Measurements from ENCODE around the gene CDC42SE1. TPM values are rescaled to one million over a fixed set of nuclear protein-coding genes. Genes with fewer than 3 reads are reported as not detected.

CDC42SE1 gene
- 46.2 and 69.2 TPM in 2 replicates for total RNA-seq

GRCh38 chr1:151059109-151060006 is at the start of gene CDC42SE1:
Gene CDC42SE1, minus strand, starts transcription at chr1:151059622. Its CDS starts 3,892 bp downstream, at chr1:151055730.

GRCh38 chr1:151070474-151071276 is 11.3 kb upstream of the CDC42SE1 start, which contains the start of gene GABPB2:
Gene GABPB2, plus strand, starts transcription at chr1:151070761. Its CDS starts 17,429 bp downstream, at chr1:151088190.

DNA sequence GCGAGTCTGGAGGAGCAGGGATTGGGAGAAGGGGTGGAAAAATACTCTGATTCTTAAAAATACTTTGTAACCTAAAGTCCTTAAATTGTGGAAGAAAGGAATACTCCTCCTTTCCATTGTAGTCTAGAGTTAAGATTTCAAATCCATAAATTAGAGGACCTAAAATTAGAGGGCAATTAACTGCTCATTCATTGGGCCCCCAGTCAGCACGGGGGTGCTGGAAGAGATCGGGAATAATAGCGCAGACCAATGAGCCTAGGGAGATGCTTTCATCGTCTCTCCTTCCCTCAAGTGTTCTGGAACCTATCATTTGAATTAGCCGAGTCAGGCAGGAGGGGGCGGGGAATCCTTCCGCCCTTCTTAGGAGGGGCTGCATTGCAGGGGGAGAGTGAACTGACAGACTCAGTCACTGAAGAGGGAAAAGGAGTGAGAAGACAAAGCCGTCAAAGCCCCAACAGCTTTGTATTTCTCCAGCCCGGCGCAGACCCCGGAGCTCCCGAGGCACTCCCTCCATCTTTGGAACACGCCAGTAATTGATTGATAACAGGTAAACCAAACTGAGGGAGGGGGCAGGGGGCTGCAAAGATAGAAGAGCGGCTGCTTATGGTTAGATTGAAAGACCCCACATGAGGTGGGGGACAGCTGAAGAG is 710 bp upstream of the CDC42SE1 start, which contains the start of gene MLLT11:
Gene MLLT11, plus strand, starts transcription at position 391 of the 650 bp plus-strand sequence. CDS start 6,828 bp downstream, outside the sequence.

DNA sequence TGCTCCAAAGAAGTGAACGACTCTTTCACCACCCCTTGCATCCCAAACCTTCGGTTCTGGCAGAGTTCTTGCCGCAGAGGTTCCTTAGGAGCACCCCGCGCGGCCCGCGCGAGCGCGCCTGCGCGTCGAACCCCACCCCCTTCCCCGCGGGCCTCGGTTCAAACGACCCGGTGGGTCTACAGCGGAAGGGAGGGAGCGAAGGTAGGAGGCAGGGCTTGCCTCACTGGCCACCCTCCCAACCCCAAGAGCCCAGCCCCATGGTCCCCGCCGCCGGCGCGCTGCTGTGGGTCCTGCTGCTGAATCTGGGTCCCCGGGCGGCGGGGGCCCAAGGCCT is 11.9 kb downstream of the CDC42SE1 start, which contains the start of gene C1orf56:
Gene C1orf56, plus strand, starts transcription at position 161 of the 334 bp plus-strand sequence. Its CDS starts 97 bp downstream, at position 258.

DNA sequence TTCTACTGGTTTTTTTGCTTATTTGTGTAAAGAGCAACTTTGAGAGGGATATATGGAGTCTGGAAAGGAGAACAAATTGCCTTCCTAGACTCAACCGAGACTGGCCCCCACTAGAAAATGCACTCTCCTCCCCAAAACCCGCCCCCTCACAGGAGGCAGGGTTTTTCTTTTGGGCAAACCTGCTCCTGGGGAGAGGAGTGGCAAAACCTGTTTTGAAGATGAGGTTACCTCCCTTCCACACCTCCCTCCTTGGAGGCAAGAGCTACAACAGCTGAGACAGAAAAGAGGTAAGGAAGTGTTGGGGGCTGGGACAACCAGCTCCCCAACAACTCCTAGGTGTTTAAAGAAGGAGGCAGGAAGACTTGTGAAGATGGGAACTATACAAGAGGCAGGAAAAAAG is 23.1 kb downstream of the CDC42SE1 start, which contains the start of gene BNIPL:
Gene BNIPL, plus strand, starts transcription at position 231 of the 400 bp plus-strand sequence. Its CDS starts 140 bp downstream, at position 371.

GRCh38 chr1:151008244-151009205 is 50.9 kb downstream of the CDC42SE1 start, which contains the start of gene PRUNE1:
Gene PRUNE1, plus strand, starts transcription at chr1:151008449. Its CDS starts 184 bp downstream, at chr1:151008633.

DNA sequence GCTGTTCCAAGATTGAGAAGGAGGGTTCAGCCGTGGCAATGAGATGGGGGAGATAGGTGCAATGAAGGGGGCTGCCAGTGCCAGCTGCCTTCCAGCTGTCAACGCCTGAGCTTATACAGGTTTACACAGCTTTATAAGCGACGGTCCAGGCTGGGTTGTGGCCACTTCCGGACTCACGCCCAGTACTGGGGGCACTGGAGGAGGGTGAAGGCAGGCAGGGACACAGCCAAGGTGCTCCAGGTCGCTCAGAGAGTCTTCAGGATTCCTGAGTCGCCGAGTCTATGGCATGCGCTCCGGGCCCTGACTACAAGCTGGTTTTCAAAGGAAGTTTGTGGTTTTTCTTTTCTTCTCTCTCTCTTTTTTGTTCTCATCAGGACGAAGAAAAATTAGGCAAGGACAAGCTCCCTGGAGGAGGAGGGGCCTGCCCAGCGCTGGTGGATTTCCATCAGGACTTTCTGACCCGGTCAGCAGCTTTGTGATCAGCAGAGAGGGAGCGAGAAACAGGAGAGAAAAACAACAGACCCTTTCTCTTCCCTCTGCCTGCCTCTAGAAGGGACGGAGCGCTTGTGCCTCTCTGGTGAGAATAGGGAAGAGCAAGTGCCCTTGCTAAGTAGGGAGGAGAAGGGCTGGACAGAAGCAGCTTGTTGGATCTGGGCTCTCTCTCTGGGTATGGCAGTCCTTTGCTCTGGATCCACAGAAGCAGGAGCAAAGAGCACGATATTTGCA is 52.9 kb downstream of the CDC42SE1 start, which contains the start of gene MINDY1:
Gene MINDY1, minus strand, starts transcription at position 576 of the 726 bp plus-strand sequence. CDS start 4,285 bp downstream, outside the sequence.

Other genes with a start within 250 kb of the CDC42SE1 start
- 28.2 and 37.5 TPM in 2 replicates for gene ARNT, start 183.0 kb downstream of the CDC42SE1 start, total RNA-seq
- gene CTXND2, start 172.5 kb downstream of the CDC42SE1 start, total RNA-seq, result not detected in 2 replicates
- gene SETDB1, start 133.3 kb downstream of the CDC42SE1 start, total RNA-seq, result 21.9 and 26.8 TPM in 2 replicates
- 108 and 150 TPM in 2 replicates for gene CERS2, start 84.8 kb downstream of the CDC42SE1 start, total RNA-seq
- gene ANXA9, start 77.3 kb downstream of the CDC42SE1 start, total RNA-seq, result not detected in 2 replicates
- gene MINDY1, start 52.7 kb downstream of the CDC42SE1 start, total RNA-seq, result 6.5 and 8.5 TPM in 2 replicates
- gene PRUNE1, start 51.2 kb downstream of the CDC42SE1 start, total RNA-seq, result 5.9 and 10.7 TPM in 2 replicates
- 0.28 and 0.38 TPM in 2 replicates for gene BNIPL, start 23.0 kb downstream of the CDC42SE1 start, total RNA-seq
- 1.5 and 1.7 TPM in 2 replicates for gene C1orf56, start 11.9 kb downstream of the CDC42SE1 start, total RNA-seq
- 5.9 and 6.3 TPM in 2 replicates for gene MLLT11, start 775 bp upstream of the CDC42SE1 start, total RNA-seq
- gene GABPB2, start 11.1 kb upstream of the CDC42SE1 start, total RNA-seq, result 21.3 and 21.7 TPM in 2 replicates
- gene SEMA6C, start 87.0 kb upstream of the CDC42SE1 start, total RNA-seq, result 1.1 and 1.3 TPM in 2 replicates
- gene TNFAIP8L2, start 97.0 kb upstream of the CDC42SE1 start, total RNA-seq, result not detected in 2 replicates
- gene LYSMD1, start 106.3 kb upstream of the CDC42SE1 start, total RNA-seq, result 3.9 and 6.7 TPM in 2 replicates
- gene SCNM1, start 106.5 kb upstream of the CDC42SE1 start, total RNA-seq, result 20.1 and 25.7 TPM in 2 replicates
- 0.19 TPM in 1 of 2 replicates, not detected in the other for gene TMOD4, start 116.4 kb upstream of the CDC42SE1 start, total RNA-seq
- 37.2 and 53.1 TPM in 2 replicates for gene VPS72, start 130.6 kb upstream of the CDC42SE1 start, total RNA-seq
- 54.7 and 58.3 TPM in 2 replicates for gene PIP5K1A, start 138.9 kb upstream of the CDC42SE1 start, total RNA-seq
- 194 and 281 TPM in 2 replicates for gene PSMD4, start 195.1 kb upstream of the CDC42SE1 start, total RNA-seq
- gene ZNF687, start 222.7 kb upstream of the CDC42SE1 start, total RNA-seq, result 7.1 and 7.6 TPM in 2 replicates